Gastrocnemius medialis (tissue), 4 donors: ENCODE measurements around the gene SBF1.

Experiments used
- CTCF ChIP-seq, 5 experiments: fragments of 450-650 bp in 3 of 5; fragments of 200-600 bp in 2 of 5; sonication (generic) in 2 of 5; IDR thresholded peaks in 4 of 5; conservative IDR thresholded peaks in 1 of 5; 1 replicate in 4 of 5; 2 replicates in 1 of 5; pipeline ENCODE4 v1.5.1; 2016 to 2019; ENCODE audit warnings: antibody characterized with exemption in 5 of 5, mild to moderate bottlenecking in 3 of 5, moderate library complexity in 3 of 5
- POLR2A ChIP-seq, 2 donors: fragments of 450-650 bp; IDR thresholded peaks; one replicate each; pipeline ENCODE4 v1.6.1; 2017; ENCODE audit warnings: antibody characterized with exemption in 2 of 2, mild to moderate bottlenecking in 2 of 2, moderate library complexity in 2 of 2

- TF ChIP-seq CTCF (IDR thresholded peaks at IDR 0.05 in 4 of 5, conservative IDR thresholded peaks at IDR 0.05 in 1 of 5) (no peak), POLR2A (IDR thresholded peaks at IDR 0.05) (no peak)
Observed at GRCh38 chr22:50481440-50482106, 6.7 kb upstream of the SBF1 start, which contains the start of gene ADM2.
